ENCODE measurements around the gene MAN1A1.

Gene MAN1A1

GRCh38 chr6:119344306-119344705 lies 5.3 kb downstream of the MAN1A1 start:
- no peaks in the 10 kb centered on the region for H3K9me3 ChIP-seq (ENCODE audit: control insufficient read depth, insufficient read depth, low read length)
- H3K36me3 ChIP-seq (ENCODE audit: control insufficient read depth, low read length), result no peaks in the 10 kb centered on the region
- H3F3A ChIP-seq (ENCODE audit: control insufficient read depth, insufficient read depth), result no peaks in the 10 kb centered on the region
- H3K4me1 ChIP-seq (ENCODE audit: control insufficient read depth, low read length), result peaks cover 17% of the 10 kb centered on the region
- H3K9me2 ChIP-seq (replicated peaks; ENCODE audit: control insufficient read depth, low read length), result no peaks in the 10 kb centered on the region
- no peak overlapping the region for H3K4me2 ChIP-seq (ENCODE audit: low read length)
- peaks cover 31% of the 10 kb centered on the region for H3K27me3 ChIP-seq (ENCODE audit: control insufficient read depth, low read length)
- H3K27ac ChIP-seq (ENCODE audit: low read depth, low read length), result no peak overlapping the region
- H3K79me2 ChIP-seq (ENCODE audit: control insufficient read depth, low read length), result peaks cover 17% of the 10 kb centered on the region
- no peak for TF ChIP-seq EZH2phosphoT487 (IDR thresholded peaks at IDR 0.05; ENCODE audit: borderline replicate concordance, low read length)
- TF ChIP-seq, protein P1, sequence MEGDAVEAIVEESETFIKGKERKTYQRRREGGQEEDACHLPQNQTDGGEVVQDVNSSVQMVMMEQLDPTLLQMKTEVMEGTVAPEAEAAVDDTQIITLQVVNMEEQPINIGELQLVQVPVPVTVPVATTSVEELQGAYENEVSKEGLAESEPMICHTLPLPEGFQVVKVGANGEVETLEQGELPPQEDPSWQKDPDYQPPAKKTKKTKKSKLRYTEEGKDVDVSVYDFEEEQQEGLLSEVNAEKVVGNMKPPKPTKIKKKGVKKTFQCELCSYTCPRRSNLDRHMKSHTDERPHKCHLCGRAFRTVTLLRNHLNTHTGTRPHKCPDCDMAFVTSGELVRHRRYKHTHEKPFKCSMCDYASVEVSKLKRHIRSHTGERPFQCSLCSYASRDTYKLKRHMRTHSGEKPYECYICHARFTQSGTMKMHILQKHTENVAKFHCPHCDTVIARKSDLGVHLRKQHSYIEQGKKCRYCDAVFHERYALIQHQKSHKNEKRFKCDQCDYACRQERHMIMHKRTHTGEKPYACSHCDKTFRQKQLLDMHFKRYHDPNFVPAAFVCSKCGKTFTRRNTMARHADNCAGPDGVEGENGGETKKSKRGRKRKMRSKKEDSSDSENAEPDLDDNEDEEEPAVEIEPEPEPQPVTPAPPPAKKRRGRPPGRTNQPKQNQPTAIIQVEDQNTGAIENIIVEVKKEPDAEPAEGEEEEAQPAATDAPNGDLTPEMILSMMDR (IDR thresholded peaks at IDR 0.05; ENCODE audit: low read depth, low read length, poor library complexity, severe bottlenecking), result no peak
- H4K20me1 ChIP-seq (ENCODE audit: control insufficient read depth, insufficient read depth, low read depth, low read length), result no peaks in the 10 kb centered on the region
- H3K4me3 ChIP-seq (ENCODE audit: low read length), result no peak overlapping the region

- Histone ChIP-seq H3K27ac (ENCODE audit: low read depth, low read length) (no peak overlapping the region), H3K9me2 (replicated peaks; ENCODE audit: control insufficient read depth, low read length) (no peaks in the 10 kb centered on the region), H3K36me3 (ENCODE audit: control insufficient read depth, low read length) (no peaks in the 10 kb centered on the region), H3K4me1 (ENCODE audit: control insufficient read depth, low read length) (peaks cover 17% of the 10 kb centered on the region), H3K4me3 (ENCODE audit: low read length) (no peak overlapping the region), H3K27me3 (ENCODE audit: control insufficient read depth, low read length) (peaks cover 25% of the 10 kb centered on the region), H3K4me2 (ENCODE audit: low read length) (no peak overlapping the region), H3K9me3 (ENCODE audit: control insufficient read depth, insufficient read depth, low read length) (no peaks in the 10 kb centered on the region), H3K79me2 (ENCODE audit: control insufficient read depth, low read length) (peaks cover 17% of the 10 kb centered on the region), H3F3A (ENCODE audit: control insufficient read depth, insufficient read depth) (no peaks in the 10 kb centered on the region), H4K20me1 (ENCODE audit: control insufficient read depth, insufficient read depth, low read depth, low read length) (no peaks in the 10 kb centered on the region)
- no peak for TF ChIP-seq EZH2phosphoT487 (IDR thresholded peaks at IDR 0.05; ENCODE audit: borderline replicate concordance, low read length)
- TF ChIP-seq, protein P1 (IDR thresholded peaks at IDR 0.05; ENCODE audit: low read depth, low read length, poor library complexity, severe bottlenecking), result no peak
Measured at GRCh38 chr6:119343573-119344146, 5.9 kb downstream of the MAN1A1 start.

- Histone ChIP-seq H3K4me1 (ENCODE audit: control insufficient read depth, low read length) (peaks cover 17% of the 10 kb centered on the region), H3K79me2 (ENCODE audit: control insufficient read depth, low read length) (peaks cover 15% of the 10 kb centered on the region), H3F3A (ENCODE audit: control insufficient read depth, insufficient read depth) (no peaks in the 10 kb centered on the region), H3K4me3 (ENCODE audit: low read length) (no peak overlapping the region), H4K20me1 (ENCODE audit: control insufficient read depth, insufficient read depth, low read depth, low read length) (no peaks in the 10 kb centered on the region), H3K27me3 (ENCODE audit: control insufficient read depth, low read length) (peaks cover 21% of the 10 kb centered on the region), H3K9me2 (replicated peaks; ENCODE audit: control insufficient read depth, low read length) (no peaks in the 10 kb centered on the region), H3K36me3 (ENCODE audit: control insufficient read depth, low read length) (no peaks in the 10 kb centered on the region), H3K4me2 (ENCODE audit: low read length) (no peak overlapping the region), H3K27ac (ENCODE audit: low read depth, low read length) (no peak overlapping the region), H3K9me3 (ENCODE audit: control insufficient read depth, insufficient read depth, low read length) (no peaks in the 10 kb centered on the region)
- TF ChIP-seq EZH2phosphoT487 (IDR thresholded peaks at IDR 0.05; ENCODE audit: borderline replicate concordance, low read length), result no peak
- TF ChIP-seq, protein P1 (IDR thresholded peaks at IDR 0.05; ENCODE audit: low read depth, low read length, poor library complexity, severe bottlenecking), result no peak
Measured at GRCh38 chr6:119343167-119343566, 6.4 kb downstream of the MAN1A1 start.
